GM12892 (cell line): ENCODE results near the gene RNPEPL1.
A peak's percentile ranks its signal among the peaks of the same experiment; 100 is the strongest.
"Not testable (repeated sequence)": the region's sequence is repeated elsewhere in the genome, so short reads cannot be mapped to it uniquely, and the experiment has no call there.

Source experiments
- DNase-seq: peaks from one replicate; pipeline ENCODE4 v3.0.0; 2011; ENCODE audit not compliant: insufficient read length
- FAIRE-seq: peaks from 2 replicates; lab custom pipeline; 2011; peaks lifted over from hg19 to GRCh38; lab: Jason Lieb, UNC
- POLR2A ChIP-seq: IDR thresholded peaks from 2 replicates; pipeline ENCODE4 v1.6.1; 2011; ENCODE audit warnings: low read depth, low read length, control low read depth
- POLR2AphosphoS5 ChIP-seq: IDR thresholded peaks from 2 replicates; pipeline ENCODE4 v1.6.1; 2011; ENCODE audit warnings: low read depth, low read length, control low read depth
- TAF1 ChIP-seq: IDR thresholded peaks from 2 replicates; pipeline ENCODE4 v1.6.1; 2011; ENCODE audit warnings: low read depth, mild to moderate bottlenecking, control low read depth, low read length, borderline replicate concordance

The RNPEPL1 gene

GRCh38 chr2:240525802-240526201, 42.5 kb upstream of the RNPEPL1 start:
- FAIRE-seq (no peak), DNase-seq (no peak)
- TF ChIP-seq POLR2AphosphoS5 (no peak), TAF1 (no peak)

GRCh38 chr2:240526521-240526920, 41.8 kb upstream of the RNPEPL1 start:
- DNase-seq: no peak
- no peak for FAIRE-seq
- TF ChIP-seq TAF1: no peak
- no peak for TF ChIP-seq POLR2AphosphoS5
- no peak for TF ChIP-seq POLR2A

GRCh38 chr2:240527153-240527750, 41.0 kb upstream of the RNPEPL1 start:
- DNase-seq (no peak), FAIRE-seq (no peak)
- TF ChIP-seq POLR2A (no peak), TAF1 (no peak), POLR2AphosphoS5 (no peak)

GRCh38 chr2:240528406-240529040, 39.8 kb upstream of the RNPEPL1 start:
- FAIRE-seq: no peak
- TF ChIP-seq POLR2A (no peak), TAF1 (no peak), POLR2AphosphoS5 (no peak)
- DNase-seq: no peak

GRCh38 chr2:240529344-240529999, 38.8 kb upstream of the RNPEPL1 start:
- no peak for FAIRE-seq
- TF ChIP-seq TAF1 (no peak), POLR2A (no peak), POLR2AphosphoS5 (no peak)
- DNase-seq: no peak

GRCh38 chr2:240530181-240530580, 38.1 kb upstream of the RNPEPL1 start:
- no peak for FAIRE-seq
- TF ChIP-seq POLR2AphosphoS5 (no peak), TAF1 (no peak), POLR2A (no peak)
- no peak for DNase-seq

- TF ChIP-seq POLR2A (no peak), POLR2AphosphoS5 (no peak), TAF1 (no peak)
- FAIRE-seq: no peak
Observed at GRCh38 chr2:240531038-240531437, 37.2 kb upstream of the RNPEPL1 start.

GRCh38 chr2:240532031-240532775, 36.1 kb upstream of the RNPEPL1 start:
- TF ChIP-seq TAF1 (no peak), POLR2A (no peak), POLR2AphosphoS5 (no peak)
- FAIRE-seq: no peak
- no peak for DNase-seq

More at GRCh38 chr2:240531038-240531437, 37.2 kb upstream of the RNPEPL1 start:
- no peak for DNase-seq

GRCh38 chr2:240538031-240538780, 30.1 kb upstream of the RNPEPL1 start:
- FAIRE-seq (no peak), DNase-seq (no peak)
- TF ChIP-seq TAF1 (no peak), POLR2A (no peak), POLR2AphosphoS5 (no peak)

GRCh38 chr2:240539101-240539500, 29.2 kb upstream of the RNPEPL1 start:
- DNase-seq, FAIRE-seq: not testable (repeated sequence)

GRCh38 chr2:240539906-240540305, 28.4 kb upstream of the RNPEPL1 start:
- FAIRE-seq (peak; percentile 21), DNase-seq (no peak)
- TF ChIP-seq TAF1 (no peak), POLR2AphosphoS5 (no peak), POLR2A (no peak)
